ENCODE measurements around the gene STX1B. TPM values are rescaled to one million over a fixed set of nuclear protein-coding genes. Genes with fewer than 3 reads are reported as not detected.
A peak's percentile ranks its signal among the peaks of the same experiment; 100 is the strongest.

The STX1B gene
- polyA plus RNA-seq, 3 donors = 1.7 TPM; not detected in 2

GRCh38 chr16:30976486-30976885 is 34.0 kb downstream of the STX1B start:
- no peak for DNase-seq
- Histone ChIP-seq H3K27ac (ENCODE audit: low read depth in 1 of 2, low read length in 2 of 2) (no peak overlapping the region), H3K27me3 (ENCODE audit: control insufficient read depth in 2 of 2, insufficient read depth in 2 of 2, low read length in 2 of 2) (no peaks in the 10 kb centered on the region), H3K9ac (ENCODE audit: insufficient read depth, low read length, poor library complexity, severe bottlenecking) (no peak overlapping the region), H2AFZ (ENCODE audit: insufficient read depth, low read depth, low read length, poor library complexity, severe bottlenecking) (no peak overlapping the region), H3K9me3 (replicated peaks in 1 of 2; ENCODE audit: control insufficient read depth in 1 of 2, insufficient read depth in 1 of 2, low read length in 2 of 2) (no peaks in the 10 kb centered on the region), H3K4me2 (replicated peaks; ENCODE audit: extremely low read depth, low read length, poor library complexity, severe bottlenecking) (no peak overlapping the region), H4K20me1 (ENCODE audit: insufficient read depth, low read length) (peaks cover 7% of the 10 kb centered on the region), H3K4me1 (ENCODE audit: control insufficient read depth in 1 of 2, insufficient read depth in 2 of 2, low read length in 2 of 2) (no peaks in the 10 kb centered on the region), H3K36me3 (replicated peaks in 1 of 2; ENCODE audit: control insufficient read depth in 1 of 2, insufficient read depth in 2 of 2, low read length in 2 of 2) (peaks cover 79 to 83% of the 10 kb centered on the region in 2 donors), H3K79me2 (ENCODE audit: insufficient read depth, low read length) (no peaks in the 10 kb centered on the region), H3K4me3 (replicated peaks in 1 of 3; ENCODE audit: low read depth in 2 of 3, low read length in 3 of 3) (no peak overlapping the region)
- Mint-ChIP-seq H3K9me3 (peaks cover 0 to 2% (median 0%) of the 10 kb centered on the region in 7 donors), H3K27me3 (ENCODE audit: low read depth in 3 of 3) (peaks cover 0 to under 1% (median 0%) of the 10 kb centered on the region in 3 donors), H3K36me3 (peaks cover 76 to 96% of the 10 kb centered on the region in 2 donors), H3K27ac (peak overlapping the region in 2 of 7 donors; percentile 12 to 77), H3K4me3 (no peak overlapping the region), H3K4me1 (no peaks in the 10 kb centered on the region)
- 93% methylated on average over 3 of the region's 4 CpGs for WGBS (ENCODE audit: insufficient coverage)
- intact Hi-C loops (cut with micrococcal nuclease) = no loop called here
- no peak for TF ChIP-seq CTCF (IDR thresholded peaks at IDR 0.05)

GRCh38 chr16:30974348-30974747 is 36.1 kb downstream of the STX1B start:
- H3K4me3 ChIP-seq (replicated peaks in 1 of 3; ENCODE audit: low read depth in 2 of 3, low read length in 3 of 3) = no peak overlapping the region
- Mint-ChIP-seq H3K4me3 (no peak overlapping the region), H3K4me1 (no peaks in the 10 kb centered on the region), H3K36me3 (peaks cover 80 to 98% of the 10 kb centered on the region in 2 donors), H3K9me3 (peaks cover 0 to 2% (median 0%) of the 10 kb centered on the region in 7 donors), H3K27me3 (ENCODE audit: low read depth in 3 of 3) (peaks cover 0 to 2% (median 0%) of the 10 kb centered on the region in 3 donors), H3K27ac (peak overlapping the region in 2 of 7 donors; percentile 7 to 15)
- DNase-seq = no peak
- WGBS (ENCODE audit: insufficient coverage) = 98% methylated on average over 4 of the region's 6 CpGs
- no peak overlapping the region for H3K4me2 ChIP-seq (replicated peaks; ENCODE audit: extremely low read depth, low read length, poor library complexity, severe bottlenecking)
- no peak overlapping the region for H3K27ac ChIP-seq (ENCODE audit: low read depth in 1 of 2, low read length in 2 of 2)
- H3K79me2 ChIP-seq (ENCODE audit: insufficient read depth, low read length) = no peaks in the 10 kb centered on the region
- TF ChIP-seq CTCF (IDR thresholded peaks at IDR 0.05) = no peak
- H2AFZ ChIP-seq (ENCODE audit: insufficient read depth, low read depth, low read length, poor library complexity, severe bottlenecking) = no peak overlapping the region
- H3K4me1 ChIP-seq (ENCODE audit: control insufficient read depth in 1 of 2, insufficient read depth in 2 of 2, low read length in 2 of 2) = no peaks in the 10 kb centered on the region
- peaks cover 78 to 83% of the 10 kb centered on the region in 2 donors for H3K36me3 ChIP-seq (replicated peaks in 1 of 2; ENCODE audit: control insufficient read depth in 1 of 2, insufficient read depth in 2 of 2, low read length in 2 of 2)
- H4K20me1 ChIP-seq (ENCODE audit: insufficient read depth, low read length) = peaks cover 7% of the 10 kb centered on the region
- H3K27me3 ChIP-seq (ENCODE audit: control insufficient read depth in 2 of 2, insufficient read depth in 2 of 2, low read length in 2 of 2) = no peaks in the 10 kb centered on the region
- H3K9me3 ChIP-seq (replicated peaks in 1 of 2; ENCODE audit: control insufficient read depth in 1 of 2, insufficient read depth in 1 of 2, low read length in 2 of 2) = no peaks in the 10 kb centered on the region
- intact Hi-C loops (cut with micrococcal nuclease) = no loop called here
- no peak overlapping the region for H3K9ac ChIP-seq (ENCODE audit: insufficient read depth, low read length, poor library complexity, severe bottlenecking)

Measured in CD14-positive monocyte (primary cell).